Thyroid gland (tissue), 4 donors: ENCODE data around the gene METTL26. TPM values are rescaled to one million over a fixed set of nuclear protein-coding genes. Genes with fewer than 3 reads are reported as not detected.

Source experiments
- DNase-seq, 2 donors: peaks; one replicate each; pipeline ENCODE4 v3.0.0-alpha.2; 2019
- H3K27ac ChIP-seq, 3 donors: fragments of 200-600 bp; sonication (generic); 1 replicate in 2 of 3; 2 replicates in 1 of 3; pipeline ENCODE4 v1.5.1; 2016 to 2019; ENCODE audit warnings: mild to moderate bottlenecking in 1 of 3, moderate library complexity in 1 of 3
- H3K27me3 ChIP-seq: fragments of 200-600 bp; sonication (generic); one replicate; pipeline ENCODE4 v1.5.1; 2019
- H3K36me3 ChIP-seq, 2 donors: fragments of 200-600 bp; sonication (generic); one replicate each; pipeline ENCODE4 v1.5.1; 2016 to 2019
- H3K4me1 ChIP-seq, 2 donors: fragments of 200-600 bp; sonication (generic); one replicate each; pipeline ENCODE4 v1.5.1; 2017 to 2019
- H3K4me3 ChIP-seq, 3 donors: fragments of 200-600 bp; sonication (generic); replicated peaks in 1 of 3; 1 replicate in 2 of 3; 2 replicates in 1 of 3; pipeline ENCODE4 v1.5.1; 2016; ENCODE audit warnings: mild to moderate bottlenecking in 1 of 3
- H3K9me3 ChIP-seq: fragments of 200-600 bp; sonication (generic); one replicate; pipeline ENCODE4 v1.5.1; 2017
- POLR2A ChIP-seq, 2 donors: fragments of 450-650 bp; IDR thresholded peaks; one replicate each; pipeline ENCODE4 v1.6.1; 2017; ENCODE audit warnings: antibody characterized with exemption in 2 of 2, mild to moderate bottlenecking in 2 of 2, moderate library complexity in 1 of 2
- WGBS, 2 donors: methylation state at CpG; one replicate each; pipeline ENCODE4 v1.1.5; 2017; 5-methylcytosine and 5-hydroxymethylcytosine counted together
- intact Hi-C: fragments of 100-400 bp; cut with DNase I; formaldehyde crosslinking; loops from one replicate; pipeline ENCODE4 v1.15.1; 2023
- total RNA-seq, 4 donors: library from RNA; depleted of rRNA; stranded (reverse); fragments of >200 nt; gene quantifications; one replicate each; pipeline ENCODE4 v1.2.3, GENCODE V29; 2016
- TF ChIP-seq, protein P1 (sequence below), 6 experiments: fragments of 200-600 bp in 3 of 6; fragments of 450-650 bp in 3 of 6; sonication (generic) in 3 of 6; IDR thresholded peaks; one replicate each; pipeline ENCODE4 v1.5.1; 2016 to 2019; ENCODE audit warnings: antibody characterized with exemption in 6 of 6, mild to moderate bottlenecking in 2 of 6, inconsistent platforms in 1 of 6, moderate library complexity in 1 of 6

METTL26 gene
- total RNA-seq, 4 donors from 2014 or later, result 54.2 to 180 (median 115) TPM

DNA sequence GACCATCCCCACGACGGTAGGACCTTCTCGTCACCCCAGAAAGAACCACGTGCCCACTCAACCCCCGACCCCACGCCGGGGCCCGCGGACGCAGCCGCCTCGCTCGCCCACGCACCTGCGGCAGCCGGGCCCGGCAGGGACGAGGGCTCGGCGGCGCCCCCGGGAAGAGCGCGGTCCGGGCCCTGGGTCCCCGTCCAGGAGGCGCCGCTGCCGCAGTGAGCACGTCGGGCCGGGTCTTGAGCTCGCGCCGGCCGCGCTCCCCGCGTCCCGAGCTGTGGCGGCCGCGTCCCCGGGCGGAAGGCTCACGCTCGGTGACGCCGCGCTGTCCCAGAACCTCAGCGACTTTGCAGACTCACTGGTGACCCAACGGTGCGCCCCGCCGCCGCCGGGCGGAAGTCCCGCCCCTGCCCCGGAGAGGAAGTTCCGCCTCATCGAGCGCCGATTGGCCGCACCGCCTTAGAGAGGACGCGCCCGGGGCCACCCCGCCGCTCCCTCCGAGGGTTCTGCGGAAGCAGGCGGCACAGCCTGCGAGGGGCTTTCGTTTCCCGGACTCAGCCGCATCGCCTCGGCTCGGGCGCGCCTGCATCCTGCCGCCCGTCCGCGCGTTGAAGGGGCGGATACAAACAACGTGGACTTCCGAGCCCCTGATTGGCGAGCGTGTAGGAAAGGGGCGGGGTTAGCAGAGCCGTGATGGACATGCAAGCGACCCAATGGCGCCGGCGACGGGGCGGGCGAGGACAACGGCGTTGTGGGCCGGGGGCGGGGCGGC lies 47.0 kb downstream of the METTL26 start:
- intact Hi-C loops, result no loop called here
- Histone ChIP-seq H3K9me3 (no peaks in the 10 kb centered on the region), H3K4me3 (peak overlapping the region; percentile 20 to 98 (median 57)), H3K36me3 (no peaks in the 10 kb centered on the region), H3K27me3 (no peaks in the 10 kb centered on the region), H3K27ac (peak overlapping the region; percentile 89 to 97 (median 92)), H3K4me1 (peaks cover 42 to 56% of the 10 kb centered on the region in 2 donors)
- TF ChIP-seq POLR2A (IDR thresholded peaks at IDR 0.05), result peak in 1 of 2 donors; percentile 87
- TF ChIP-seq, protein P1, sequence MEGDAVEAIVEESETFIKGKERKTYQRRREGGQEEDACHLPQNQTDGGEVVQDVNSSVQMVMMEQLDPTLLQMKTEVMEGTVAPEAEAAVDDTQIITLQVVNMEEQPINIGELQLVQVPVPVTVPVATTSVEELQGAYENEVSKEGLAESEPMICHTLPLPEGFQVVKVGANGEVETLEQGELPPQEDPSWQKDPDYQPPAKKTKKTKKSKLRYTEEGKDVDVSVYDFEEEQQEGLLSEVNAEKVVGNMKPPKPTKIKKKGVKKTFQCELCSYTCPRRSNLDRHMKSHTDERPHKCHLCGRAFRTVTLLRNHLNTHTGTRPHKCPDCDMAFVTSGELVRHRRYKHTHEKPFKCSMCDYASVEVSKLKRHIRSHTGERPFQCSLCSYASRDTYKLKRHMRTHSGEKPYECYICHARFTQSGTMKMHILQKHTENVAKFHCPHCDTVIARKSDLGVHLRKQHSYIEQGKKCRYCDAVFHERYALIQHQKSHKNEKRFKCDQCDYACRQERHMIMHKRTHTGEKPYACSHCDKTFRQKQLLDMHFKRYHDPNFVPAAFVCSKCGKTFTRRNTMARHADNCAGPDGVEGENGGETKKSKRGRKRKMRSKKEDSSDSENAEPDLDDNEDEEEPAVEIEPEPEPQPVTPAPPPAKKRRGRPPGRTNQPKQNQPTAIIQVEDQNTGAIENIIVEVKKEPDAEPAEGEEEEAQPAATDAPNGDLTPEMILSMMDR (IDR thresholded peaks at IDR 0.05), result peak in 2 of 6 experiments; percentile 7 to 9
- WGBS, 2 donors, result 1% methylated on average over 14 to 20 of the region's 107 CpGs
- DNase-seq, result peak; percentile 97 to 98

DNA sequence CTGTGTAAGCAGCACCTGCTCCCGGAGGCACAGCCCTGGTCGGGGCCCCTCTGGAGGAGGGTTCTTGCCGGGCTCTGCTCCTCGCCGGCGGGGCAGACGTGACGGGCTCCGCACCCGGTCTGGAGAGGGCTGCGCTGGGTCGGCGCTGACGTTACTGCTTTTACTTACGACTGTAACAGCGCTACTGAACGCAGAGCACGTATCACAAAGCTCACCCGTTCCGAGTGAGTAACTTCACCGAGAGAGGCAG lies 47.5 kb downstream of the METTL26 start:
- no CpG with 5 or more reads among the region's 21 CpGs for WGBS, 2 donors
- Histone ChIP-seq H3K4me1 (peaks cover 37 to 50% of the 10 kb centered on the region in 2 donors), H3K27me3 (no peaks in the 10 kb centered on the region), H3K36me3 (no peaks in the 10 kb centered on the region), H3K27ac (peak overlapping the region; percentile 89 to 97 (median 92)), H3K9me3 (no peaks in the 10 kb centered on the region), H3K4me3 (peak overlapping the region; percentile 20 to 98 (median 57))
- intact Hi-C loops, result no loop called here
- TF ChIP-seq POLR2A (IDR thresholded peaks at IDR 0.05), result no peak
- TF ChIP-seq, protein P1 (IDR thresholded peaks at IDR 0.05), result no peak
- DNase-seq, result peak; percentile 55 to 61

DNA sequence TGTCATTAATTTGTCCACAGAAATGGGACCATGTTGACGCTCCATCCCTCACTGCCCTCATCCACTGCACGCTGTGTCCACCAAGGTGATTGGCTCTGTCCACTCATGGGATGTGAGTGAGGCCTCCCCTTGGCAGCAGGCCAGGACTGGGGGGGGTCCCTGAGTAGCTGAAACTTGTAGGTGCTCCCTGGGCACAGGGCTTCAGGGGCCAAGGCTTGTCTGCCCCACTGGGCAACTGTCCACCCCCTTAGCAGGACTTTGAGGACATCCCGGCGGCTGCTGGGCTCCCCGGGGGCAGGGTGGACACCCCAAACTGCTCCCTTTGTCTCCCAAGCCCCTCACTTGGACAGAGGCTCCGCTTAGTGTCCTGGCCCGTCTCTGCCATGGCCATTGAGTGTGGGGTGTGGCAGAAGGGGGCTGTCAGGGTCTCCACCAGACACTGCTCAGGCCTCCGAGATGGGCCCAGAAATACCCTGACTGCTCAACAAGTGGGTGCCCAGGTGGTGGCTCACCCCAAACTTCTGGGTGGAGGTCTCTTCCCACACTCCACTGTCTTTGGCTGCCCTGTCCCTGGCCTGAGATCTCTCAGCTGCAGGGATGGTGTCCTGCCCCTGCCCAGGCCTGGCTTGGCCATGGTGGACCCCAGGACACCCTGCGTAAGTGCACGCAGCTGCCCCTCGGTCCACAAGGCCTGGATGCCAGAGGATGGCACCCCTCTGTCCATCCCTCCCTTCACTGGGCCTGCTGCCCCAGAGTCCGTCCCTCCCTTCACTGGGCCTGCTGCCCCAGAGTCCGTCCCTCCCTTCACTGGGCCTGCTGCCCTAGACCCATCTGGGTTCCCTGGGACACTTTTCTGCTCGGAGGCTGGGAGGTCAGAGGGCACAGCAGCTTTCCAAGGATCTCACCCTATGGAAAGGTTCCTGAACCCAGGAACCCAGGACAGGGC lies 49.2 kb downstream of the METTL26 start:
- no peaks in the 10 kb centered on the region for H3K9me3 ChIP-seq
- H3K27ac ChIP-seq, result no peak overlapping the region
- H3K4me3 ChIP-seq, result no peak overlapping the region
- WGBS, 2 donors, result 64 to 71% methylated on average over 11 of the region's 14 CpGs
- intact Hi-C loops, result no loop called here
- H3K27me3 ChIP-seq, result no peaks in the 10 kb centered on the region
- H3K4me1 ChIP-seq, result peaks cover 22 to 35% of the 10 kb centered on the region in 2 donors
- H3K36me3 ChIP-seq, result no peaks in the 10 kb centered on the region
- TF ChIP-seq, protein P1 (IDR thresholded peaks at IDR 0.05), result no peak
- peak; percentile 30 to 47 for DNase-seq

DNA sequence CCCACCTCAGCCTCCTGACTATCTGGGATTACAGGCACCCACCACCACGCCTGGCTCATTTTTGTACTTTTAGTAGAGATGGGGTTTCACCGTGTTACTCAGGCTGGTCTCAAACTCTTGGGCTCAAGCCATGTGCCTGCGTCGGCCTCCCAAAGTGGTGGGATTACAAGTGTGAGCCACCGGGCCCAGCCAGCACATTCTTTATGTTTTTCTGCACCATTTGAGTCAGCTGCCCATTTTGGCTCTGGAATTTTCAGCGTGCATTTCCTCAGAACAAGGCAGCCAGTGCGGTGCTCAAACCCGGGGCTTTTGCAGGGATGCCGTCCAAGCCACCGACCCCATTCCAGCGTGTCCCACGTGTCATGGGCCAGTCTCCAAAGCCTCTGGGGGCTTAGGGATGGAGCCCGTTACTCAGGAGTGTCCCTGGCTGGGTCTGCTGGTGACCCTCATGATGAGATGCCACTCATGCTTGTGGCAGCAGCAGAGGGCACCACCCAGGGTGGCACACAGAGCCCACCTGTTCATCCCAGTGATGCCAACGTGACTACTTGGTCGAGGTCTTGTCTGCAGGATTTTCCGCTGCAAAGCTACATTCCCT lies 50.0 kb downstream of the METTL26 start:
- intact Hi-C loops, result no loop called here
- TF ChIP-seq, protein P1 (IDR thresholded peaks at IDR 0.05), result no peak
- TF ChIP-seq POLR2A (IDR thresholded peaks at IDR 0.05), result no peak
- Histone ChIP-seq H3K36me3 (no peaks in the 10 kb centered on the region), H3K27ac (no peak overlapping the region), H3K4me3 (no peak overlapping the region), H3K27me3 (no peaks in the 10 kb centered on the region), H3K9me3 (no peaks in the 10 kb centered on the region), H3K4me1 (peaks cover 14 to 27% of the 10 kb centered on the region in 2 donors)
- WGBS, 2 donors, result 44 to 45% methylated on average over 11 to 15 of the region's 16 CpGs
- no peak for DNase-seq
